ENCODE measurements around the gene GRK3. TPM values are rescaled to one million over a fixed set of nuclear protein-coding genes. Genes with fewer than 3 reads are reported as not detected.

The GRK3 gene
- total and polyA plus RNA-seq, 5 donors = 5.4 to 18.7 (median 11.8) TPM

GRCh38 chr22:25680956-25681355, 116.5 kb downstream of the GRK3 start:
- Histone ChIP-seq H3K27ac (ENCODE audit: low read length) (no peak overlapping the region), H3K4me3 (ENCODE audit: low read length) (no peak overlapping the region), H3K9me3 (ENCODE audit: control insufficient read depth, low read length) (no peaks in the 10 kb centered on the region), H3K27me3 (ENCODE audit: control insufficient read depth, insufficient read depth) (no peaks in the 10 kb centered on the region), H3K4me1 (ENCODE audit: control insufficient read depth, insufficient read depth, low read length) (no peaks in the 10 kb centered on the region)
- intact Hi-C loops (cut with DNase I) = no loop called here
- WGBS = 87% methylated on average over 6 of the region's 6 CpGs
- no peak for DNase-seq
- ATAC-seq = peak; percentile 11 to 37

GRCh38 chr22:25682109-25682508, 117.6 kb downstream of the GRK3 start:
- ATAC-seq = no peak
- Histone ChIP-seq H3K4me1 (ENCODE audit: control insufficient read depth, insufficient read depth, low read length) (peaks cover 1% of the 10 kb centered on the region), H3K27me3 (ENCODE audit: control insufficient read depth, insufficient read depth) (no peaks in the 10 kb centered on the region), H3K9me3 (ENCODE audit: control insufficient read depth, low read length) (no peaks in the 10 kb centered on the region), H3K4me3 (ENCODE audit: low read length) (no peak overlapping the region), H3K27ac (ENCODE audit: low read length) (no peak overlapping the region)
- intact Hi-C loops (cut with DNase I) = no loop called here
- 76% methylated on average over 3 of the region's 3 CpGs for WGBS
- DNase-seq = no peak

GRCh38 chr22:25688627-25689026, 124.2 kb downstream of the GRK3 start:
- no peak overlapping the region for H3K4me3 ChIP-seq (ENCODE audit: low read length)
- peaks cover 6% of the 10 kb centered on the region for H3K4me1 ChIP-seq (ENCODE audit: control insufficient read depth, insufficient read depth, low read length)
- 96% methylated on average over 5 of the region's 5 CpGs for WGBS
- H3K9me3 ChIP-seq (ENCODE audit: control insufficient read depth, low read length) = no peaks in the 10 kb centered on the region
- DNase-seq (no peak), ATAC-seq (no peak)
- intact Hi-C loops (cut with DNase I) = no loop called here
- H3K27ac ChIP-seq (ENCODE audit: low read length) = no peak overlapping the region
- H3K27me3 ChIP-seq (ENCODE audit: control insufficient read depth, insufficient read depth) = no peaks in the 10 kb centered on the region

- Histone ChIP-seq H3K9me3 (ENCODE audit: control insufficient read depth, low read length) (no peaks in the 10 kb centered on the region), H3K4me1 (ENCODE audit: control insufficient read depth, insufficient read depth, low read length) (peaks cover 6% of the 10 kb centered on the region), H3K27ac (ENCODE audit: low read length) (peak overlapping the region; percentile 18), H3K4me3 (ENCODE audit: low read length) (no peak overlapping the region), H3K27me3 (ENCODE audit: control insufficient read depth, insufficient read depth) (no peaks in the 10 kb centered on the region)
- intact Hi-C loops (cut with DNase I) = loop anchor here in 3 of 4 donors (10.0 kb wide), 4 partner anchors 125 to 205 kb away; partner anchors contain the start of gene GRK3 (in 1 of the 3)
- DNase-seq = no peak
- WGBS = 97% methylated on average over 2 of the region's 2 CpGs
- ATAC-seq = no peak
These were observed 125.2 kb downstream of the GRK3 start for GRCh38 chr22:25689631-25690030.

- H3K4me1 ChIP-seq (ENCODE audit: control insufficient read depth, insufficient read depth, low read length) = peaks cover 6% of the 10 kb centered on the region
- H3K27me3 ChIP-seq (ENCODE audit: control insufficient read depth, insufficient read depth) = no peaks in the 10 kb centered on the region
- intact Hi-C loops (cut with DNase I) = loop anchor here in 3 of 4 donors (10.0 kb wide), 4 partner anchors 126 to 206 kb away; partner anchors contain the start of gene GRK3 (in 1 of the 3)
- H3K27ac ChIP-seq (ENCODE audit: low read length) = no peak overlapping the region
- H3K9me3 ChIP-seq (ENCODE audit: control insufficient read depth, low read length) = no peaks in the 10 kb centered on the region
- WGBS = 58% methylated on average over 5 of the region's 5 CpGs
- H3K4me3 ChIP-seq (ENCODE audit: low read length) = no peak overlapping the region
- ATAC-seq (peak; percentile 47 to 67), DNase-seq (peak in 2 of 3 donors; percentile 17 to 66)
These were observed 126.3 kb downstream of the GRK3 start for GRCh38 chr22:25690798-25691197.

- no peak overlapping the region for H3K27ac ChIP-seq (ENCODE audit: low read length)
- H3K9me3 ChIP-seq (ENCODE audit: control insufficient read depth, low read length) = no peaks in the 10 kb centered on the region
- intact Hi-C loops (cut with DNase I) = loop anchor here in 3 of 4 donors (10.0 kb wide), 4 partner anchors 128 to 208 kb away; partner anchors contain the start of gene GRK3 (in 1 of the 3)
- ATAC-seq = no peak
- peaks cover 4% of the 10 kb centered on the region for H3K4me1 ChIP-seq (ENCODE audit: control insufficient read depth, insufficient read depth, low read length)
- H3K27me3 ChIP-seq (ENCODE audit: control insufficient read depth, insufficient read depth) = no peaks in the 10 kb centered on the region
- H3K4me3 ChIP-seq (ENCODE audit: low read length) = no peak overlapping the region
- WGBS = 71% methylated on average over 15 of the region's 15 CpGs
- DNase-seq = no peak
These were observed 128.2 kb downstream of the GRK3 start for GRCh38 chr22:25692397-25693267.

GRCh38 chr22:25693268-25693565, 128.7 kb downstream of the GRK3 start:
- H3K4me3 ChIP-seq (ENCODE audit: low read length) = no peak overlapping the region
- ATAC-seq = no peak
- H3K9me3 ChIP-seq (ENCODE audit: control insufficient read depth, low read length) = no peaks in the 10 kb centered on the region
- DNase-seq = no peak
- WGBS = 71% methylated on average over 4 of the region's 4 CpGs
- intact Hi-C loops (cut with DNase I) = loop anchor here in 3 of 4 donors (10.0 kb wide), 4 partner anchors 128 to 208 kb away; partner anchors contain the start of gene GRK3 (in 1 of the 3)
- H3K4me1 ChIP-seq (ENCODE audit: control insufficient read depth, insufficient read depth, low read length) = peaks cover 4% of the 10 kb centered on the region
- H3K27me3 ChIP-seq (ENCODE audit: control insufficient read depth, insufficient read depth) = no peaks in the 10 kb centered on the region
- no peak overlapping the region for H3K27ac ChIP-seq (ENCODE audit: low read length)

GRCh38 chr22:25694196-25694907, 129.9 kb downstream of the GRK3 start:
- Histone ChIP-seq H3K27me3 (ENCODE audit: control insufficient read depth, insufficient read depth) (no peaks in the 10 kb centered on the region), H3K4me1 (ENCODE audit: control insufficient read depth, insufficient read depth, low read length) (peaks cover 4% of the 10 kb centered on the region), H3K4me3 (ENCODE audit: low read length) (no peak overlapping the region), H3K27ac (ENCODE audit: low read length) (no peak overlapping the region), H3K9me3 (ENCODE audit: control insufficient read depth, low read length) (no peaks in the 10 kb centered on the region)
- DNase-seq (no peak), ATAC-seq (peak in 1 of 2 donors; percentile 40)
- WGBS = 90% methylated on average over 16 of the region's 16 CpGs
- intact Hi-C loops (cut with DNase I) = loop anchor here in 3 of 4 donors (10.0 kb wide), 4 partner anchors 130 to 210 kb away; partner anchors contain the start of gene GRK3 (in 1 of the 3)

GRCh38 chr22:25695146-25695545, 130.7 kb downstream of the GRK3 start:
- Histone ChIP-seq H3K4me1 (ENCODE audit: control insufficient read depth, insufficient read depth, low read length) (peaks cover 4% of the 10 kb centered on the region), H3K27ac (ENCODE audit: low read length) (no peak overlapping the region), H3K27me3 (ENCODE audit: control insufficient read depth, insufficient read depth) (no peaks in the 10 kb centered on the region), H3K4me3 (ENCODE audit: low read length) (no peak overlapping the region), H3K9me3 (ENCODE audit: control insufficient read depth, low read length) (no peaks in the 10 kb centered on the region)
- WGBS = 80% methylated on average over 5 of the region's 5 CpGs
- no peak for DNase-seq
- intact Hi-C loops (cut with DNase I) = loop anchor here in 3 of 4 donors (5.0 to 10.0 kb wide), 5 partner anchors 130 to 233 kb away; partner anchors contain the start of gene GRK3 (in 1 of the 3)
- no peak for ATAC-seq

- WGBS = 56% methylated on average over 2 of the region's 2 CpGs
- H3K27ac ChIP-seq (ENCODE audit: low read length) = no peak overlapping the region
- no peaks in the 10 kb centered on the region for H3K4me1 ChIP-seq (ENCODE audit: control insufficient read depth, insufficient read depth, low read length)
- ATAC-seq (no peak), DNase-seq (no peak)
- intact Hi-C loops (cut with DNase I) = loop anchor here in 3 of 4 donors (5.0 to 10.0 kb wide), 5 partner anchors 132 to 234 kb away; partner anchors contain the start of gene GRK3 (in 1 of the 3)
- no peak overlapping the region for H3K4me3 ChIP-seq (ENCODE audit: low read length)
- H3K27me3 ChIP-seq (ENCODE audit: control insufficient read depth, insufficient read depth) = no peaks in the 10 kb centered on the region
- no peaks in the 10 kb centered on the region for H3K9me3 ChIP-seq (ENCODE audit: control insufficient read depth, low read length)
These were observed 132.3 kb downstream of the GRK3 start for GRCh38 chr22:25696763-25697162.

All from right cardiac atrium (tissue), 5 donors.